Measurements from ENCODE around the gene UFC1. TPM values are rescaled to one million over a fixed set of nuclear protein-coding genes. Genes with fewer than 3 reads are reported as not detected.

The UFC1 gene
- total and polyA plus RNA-seq, 2 of the 13 experiments (the other 11 are each of a cell fraction or from before 2014, with no cell fraction given) = 72.8 to 85.2 TPM

DNA sequence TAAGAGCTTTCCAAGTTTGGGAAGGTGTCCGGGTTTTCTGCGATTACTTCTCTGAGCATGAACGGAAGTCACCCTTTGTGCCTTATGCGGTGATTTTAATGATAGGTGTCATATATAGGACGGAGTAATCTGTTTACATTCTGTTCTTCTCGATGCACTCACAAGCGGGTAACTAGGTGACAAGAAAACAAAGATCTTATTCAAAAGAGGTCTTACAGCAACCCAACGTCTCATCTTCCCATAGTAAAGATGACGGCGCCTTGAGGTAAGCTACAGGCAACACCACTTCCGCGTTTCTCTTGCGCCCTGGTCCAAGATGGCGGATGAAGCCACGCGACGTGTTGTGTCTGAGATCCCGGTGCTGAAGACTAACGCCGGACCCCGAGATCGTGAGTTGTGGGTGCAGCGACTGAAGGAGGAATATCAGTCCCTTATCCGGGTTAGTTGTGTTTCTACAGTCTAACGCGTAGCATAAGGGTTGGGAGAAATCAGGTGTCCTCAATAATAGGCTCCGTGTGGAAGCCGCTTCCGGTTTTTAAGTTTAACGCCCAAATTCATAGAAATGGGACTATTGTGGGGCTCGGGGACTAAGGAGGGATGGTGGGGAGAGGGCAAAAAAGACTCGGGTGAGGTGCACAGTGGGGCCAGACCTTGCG lies at the start of gene UFC1 (continued):
- TF ChIP-seq ZBTB40 (IDR thresholded peaks at IDR 0.05) (peak; percentile 85), ZBTB40 (CRISPR knock-in tag; IDR thresholded peaks at IDR 0.05) (peak; percentile 43; the same call in 1 of the 2 replicates), ZNF563 (CRISPR knock-in tag; IDR thresholded peaks at IDR 0.05) (no peak), ZBTB8A (CRISPR knock-in tag; IDR thresholded peaks at IDR 0.05; ENCODE audit: borderline replicate concordance, low read depth) (0 out of 2 replicates have a peak, but pooled peaks have one; percentile 55), ZNF282 (IDR thresholded peaks at IDR 0.05; ENCODE audit: partially characterized antibody) (no peak), SPEN (CRISPR knock-in tag; IDR thresholded peaks at IDR 0.05; ENCODE audit: low read depth) (peak; percentile 52), ZFP37 (CRISPR knock-in tag; IDR thresholded peaks at IDR 0.05; ENCODE audit: borderline replicate concordance) (no peak), MEIS1 (CRISPR knock-in tag; IDR thresholded peaks at IDR 0.05; ENCODE audit: borderline replicate concordance) (0 out of 2 replicates have a peak, but pooled peaks have one; percentile 80), EHMT2 (IDR thresholded peaks at IDR 0.05; ENCODE audit: borderline replicate concordance, low read depth, low read length) (peak; percentile 69; the same call in 1 of the 2 replicates), KLF6 (CRISPR knock-in tag; IDR thresholded peaks at IDR 0.05) (peak; percentile 51; the same call in 1 of the 2 replicates), ZNF180 (CRISPR knock-in tag; IDR thresholded peaks at IDR 0.05; ENCODE audit: borderline replicate concordance, low read depth) (no peak), FOXK1 (CRISPR knock-in tag; IDR thresholded peaks at IDR 0.05; ENCODE audit: borderline replicate concordance, low read depth) (peak; percentile 71; the same call in 1 of the 2 replicates), PHF8 (CRISPR knock-in tag; IDR thresholded peaks at IDR 0.05) (peak; percentile 87), FOXA3 (CRISPR knock-in tag; IDR thresholded peaks at IDR 0.05) (peak; percentile 23; the same call in 1 of the 2 replicates), PTBP1 (IDR thresholded peaks at IDR 0.05; ENCODE audit: low read depth, low read length, poor library complexity, severe bottlenecking) (no peak), ZNF260 (CRISPR knock-in tag; IDR thresholded peaks at IDR 0.05; ENCODE audit: borderline replicate concordance, low read depth) (no peak), MED1 (CRISPR knock-in tag; IDR thresholded peaks at IDR 0.05) (peak; percentile 29; the same call in 1 of the 2 replicates)
- TF ChIP-seq, protein P1, sequence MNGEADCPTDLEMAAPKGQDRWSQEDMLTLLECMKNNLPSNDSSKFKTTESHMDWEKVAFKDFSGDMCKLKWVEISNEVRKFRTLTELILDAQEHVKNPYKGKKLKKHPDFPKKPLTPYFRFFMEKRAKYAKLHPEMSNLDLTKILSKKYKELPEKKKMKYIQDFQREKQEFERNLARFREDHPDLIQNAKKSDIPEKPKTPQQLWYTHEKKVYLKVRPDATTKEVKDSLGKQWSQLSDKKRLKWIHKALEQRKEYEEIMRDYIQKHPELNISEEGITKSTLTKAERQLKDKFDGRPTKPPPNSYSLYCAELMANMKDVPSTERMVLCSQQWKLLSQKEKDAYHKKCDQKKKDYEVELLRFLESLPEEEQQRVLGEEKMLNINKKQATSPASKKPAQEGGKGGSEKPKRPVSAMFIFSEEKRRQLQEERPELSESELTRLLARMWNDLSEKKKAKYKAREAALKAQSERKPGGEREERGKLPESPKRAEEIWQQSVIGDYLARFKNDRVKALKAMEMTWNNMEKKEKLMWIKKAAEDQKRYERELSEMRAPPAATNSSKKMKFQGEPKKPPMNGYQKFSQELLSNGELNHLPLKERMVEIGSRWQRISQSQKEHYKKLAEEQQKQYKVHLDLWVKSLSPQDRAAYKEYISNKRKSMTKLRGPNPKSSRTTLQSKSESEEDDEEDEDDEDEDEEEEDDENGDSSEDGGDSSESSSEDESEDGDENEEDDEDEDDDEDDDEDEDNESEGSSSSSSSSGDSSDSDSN (CRISPR knock-in tag; IDR thresholded peaks at IDR 0.05) = peak; percentile 69

Measured in HepG2 (cell line).